ENCODE data around the gene GPC5. TPM values are rescaled to one million over a fixed set of nuclear protein-coding genes. Genes with fewer than 3 reads are reported as not detected.

The GPC5 gene
- total RNA-seq, 1 experiment from 2014 or later = 0.26 TPM

DNA sequence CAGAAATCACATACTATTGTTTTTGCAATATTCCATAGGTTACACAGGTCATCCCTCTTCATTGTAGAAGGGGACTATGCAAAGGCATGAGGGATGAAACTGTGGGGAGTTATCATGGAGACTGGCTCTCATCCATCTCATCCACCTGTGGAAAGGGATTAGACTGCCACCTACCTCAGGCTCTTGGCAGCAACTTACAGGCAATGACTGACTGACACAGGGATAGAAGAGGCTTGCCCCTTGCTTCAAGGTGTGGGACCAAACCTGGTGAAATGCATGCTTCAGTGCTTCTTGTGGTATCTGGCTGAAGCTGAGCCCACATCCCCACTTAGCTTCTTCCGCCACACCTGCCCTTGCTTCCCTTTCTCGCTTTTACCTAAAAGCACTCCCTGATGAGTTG lies 341.3 kb downstream of the GPC5 start:
- Histone ChIP-seq H3K36me3 (ENCODE audit: control insufficient read depth, insufficient read depth, low read length) (no peaks in the 10 kb centered on the region), H3K27me3 (ENCODE audit: control insufficient read depth, insufficient read depth, low read length) (no peaks in the 10 kb centered on the region), H3K4me3 (ENCODE audit: low read depth in 2 of 2, low read length in 2 of 2) (no peak overlapping the region), H3K27ac (ENCODE audit: low read length) (no peak overlapping the region), H3K9me3 (ENCODE audit: control insufficient read depth, insufficient read depth, low read depth, low read length) (no peaks in the 10 kb centered on the region), H3K4me1 (ENCODE audit: control insufficient read depth, insufficient read depth, low read length) (no peaks in the 10 kb centered on the region)
- TF ChIP-seq, protein P1, sequence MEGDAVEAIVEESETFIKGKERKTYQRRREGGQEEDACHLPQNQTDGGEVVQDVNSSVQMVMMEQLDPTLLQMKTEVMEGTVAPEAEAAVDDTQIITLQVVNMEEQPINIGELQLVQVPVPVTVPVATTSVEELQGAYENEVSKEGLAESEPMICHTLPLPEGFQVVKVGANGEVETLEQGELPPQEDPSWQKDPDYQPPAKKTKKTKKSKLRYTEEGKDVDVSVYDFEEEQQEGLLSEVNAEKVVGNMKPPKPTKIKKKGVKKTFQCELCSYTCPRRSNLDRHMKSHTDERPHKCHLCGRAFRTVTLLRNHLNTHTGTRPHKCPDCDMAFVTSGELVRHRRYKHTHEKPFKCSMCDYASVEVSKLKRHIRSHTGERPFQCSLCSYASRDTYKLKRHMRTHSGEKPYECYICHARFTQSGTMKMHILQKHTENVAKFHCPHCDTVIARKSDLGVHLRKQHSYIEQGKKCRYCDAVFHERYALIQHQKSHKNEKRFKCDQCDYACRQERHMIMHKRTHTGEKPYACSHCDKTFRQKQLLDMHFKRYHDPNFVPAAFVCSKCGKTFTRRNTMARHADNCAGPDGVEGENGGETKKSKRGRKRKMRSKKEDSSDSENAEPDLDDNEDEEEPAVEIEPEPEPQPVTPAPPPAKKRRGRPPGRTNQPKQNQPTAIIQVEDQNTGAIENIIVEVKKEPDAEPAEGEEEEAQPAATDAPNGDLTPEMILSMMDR (IDR thresholded peaks at IDR 0.05) = no peak
- TF ChIP-seq, protein P2, sequence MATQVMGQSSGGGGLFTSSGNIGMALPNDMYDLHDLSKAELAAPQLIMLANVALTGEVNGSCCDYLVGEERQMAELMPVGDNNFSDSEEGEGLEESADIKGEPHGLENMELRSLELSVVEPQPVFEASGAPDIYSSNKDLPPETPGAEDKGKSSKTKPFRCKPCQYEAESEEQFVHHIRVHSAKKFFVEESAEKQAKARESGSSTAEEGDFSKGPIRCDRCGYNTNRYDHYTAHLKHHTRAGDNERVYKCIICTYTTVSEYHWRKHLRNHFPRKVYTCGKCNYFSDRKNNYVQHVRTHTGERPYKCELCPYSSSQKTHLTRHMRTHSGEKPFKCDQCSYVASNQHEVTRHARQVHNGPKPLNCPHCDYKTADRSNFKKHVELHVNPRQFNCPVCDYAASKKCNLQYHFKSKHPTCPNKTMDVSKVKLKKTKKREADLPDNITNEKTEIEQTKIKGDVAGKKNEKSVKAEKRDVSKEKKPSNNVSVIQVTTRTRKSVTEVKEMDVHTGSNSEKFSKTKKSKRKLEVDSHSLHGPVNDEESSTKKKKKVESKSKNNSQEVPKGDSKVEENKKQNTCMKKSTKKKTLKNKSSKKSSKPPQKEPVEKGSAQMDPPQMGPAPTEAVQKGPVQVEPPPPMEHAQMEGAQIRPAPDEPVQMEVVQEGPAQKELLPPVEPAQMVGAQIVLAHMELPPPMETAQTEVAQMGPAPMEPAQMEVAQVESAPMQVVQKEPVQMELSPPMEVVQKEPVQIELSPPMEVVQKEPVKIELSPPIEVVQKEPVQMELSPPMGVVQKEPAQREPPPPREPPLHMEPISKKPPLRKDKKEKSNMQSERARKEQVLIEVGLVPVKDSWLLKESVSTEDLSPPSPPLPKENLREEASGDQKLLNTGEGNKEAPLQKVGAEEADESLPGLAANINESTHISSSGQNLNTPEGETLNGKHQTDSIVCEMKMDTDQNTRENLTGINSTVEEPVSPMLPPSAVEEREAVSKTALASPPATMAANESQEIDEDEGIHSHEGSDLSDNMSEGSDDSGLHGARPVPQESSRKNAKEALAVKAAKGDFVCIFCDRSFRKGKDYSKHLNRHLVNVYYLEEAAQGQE (IDR thresholded peaks at IDR 0.05; ENCODE audit: insufficient read depth in 1 of 2, low read depth in 2 of 2, low read length in 1 of 2) = no peak
- no peak for TF ChIP-seq POLR2AphosphoS5 (IDR thresholded peaks at IDR 0.05; ENCODE audit: low read depth, low read length)
- TF ChIP-seq SIN3A (IDR thresholded peaks at IDR 0.05; ENCODE audit: borderline replicate concordance, insufficient read depth, low read depth, low read length) = no peak
- TF ChIP-seq TCF7L2 (IDR thresholded peaks at IDR 0.05; ENCODE audit: low read depth, low read length) = no peak
- CTCF ChIA-PET = no interaction called here
- POLR2A ChIA-PET = no interaction called here
- DNase-seq (ENCODE audit: low read depth, low spot score) = no peak
- BruUV-seq (replicated peaks) = no TSS peak
- in situ Hi-C loops (cut with HindIII; ENCODE audit: low pct_unique_long_range_greater_than_20kb, low sequenced_read_pairs) = no loop called here
- intact Hi-C loops (cut with micrococcal nuclease; ENCODE audit: unreplicated experiment) = no loop called here
- ATAC-seq = no peak

DNA sequence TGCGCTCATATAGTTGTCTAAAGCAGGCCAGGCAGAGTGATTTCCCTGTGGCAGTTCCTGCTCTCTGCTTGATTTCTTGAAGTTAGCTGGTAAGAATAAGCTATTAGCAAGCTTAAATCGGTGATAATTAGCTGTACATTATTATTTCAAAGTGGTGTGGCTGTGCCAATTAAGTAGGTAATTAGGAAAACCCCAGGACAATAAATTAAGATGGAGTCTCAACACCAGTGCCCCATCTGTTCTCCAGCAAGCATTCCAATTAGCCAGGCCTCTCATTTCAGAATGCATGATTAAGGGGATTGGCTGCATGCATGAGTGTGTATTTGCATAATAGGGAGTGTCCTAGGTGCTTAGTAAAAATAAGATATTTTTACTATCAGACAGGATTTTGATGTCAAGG lies 342.3 kb downstream of the GPC5 start:
- no peak for ATAC-seq
- intact Hi-C loops (cut with micrococcal nuclease; ENCODE audit: unreplicated experiment) = no loop called here
- TF ChIP-seq, protein P2 (IDR thresholded peaks at IDR 0.05; ENCODE audit: insufficient read depth in 1 of 2, low read depth in 2 of 2, low read length in 1 of 2) = no peak
- TF ChIP-seq TCF7L2 (IDR thresholded peaks at IDR 0.05; ENCODE audit: low read depth, low read length) = no peak
- TF ChIP-seq SIN3A (IDR thresholded peaks at IDR 0.05; ENCODE audit: borderline replicate concordance, insufficient read depth, low read depth, low read length) = no peak
- no peak for TF ChIP-seq POLR2AphosphoS5 (IDR thresholded peaks at IDR 0.05; ENCODE audit: low read depth, low read length)
- TF ChIP-seq, protein P1 (IDR thresholded peaks at IDR 0.05) = no peak
- in situ Hi-C loops (cut with HindIII; ENCODE audit: low pct_unique_long_range_greater_than_20kb, low sequenced_read_pairs) = no loop called here
- DNase-seq (ENCODE audit: low read depth, low spot score) = no peak
- Histone ChIP-seq H3K36me3 (ENCODE audit: control insufficient read depth, insufficient read depth, low read length) (no peaks in the 10 kb centered on the region), H3K27me3 (ENCODE audit: control insufficient read depth, insufficient read depth, low read length) (no peaks in the 10 kb centered on the region), H3K4me1 (ENCODE audit: control insufficient read depth, insufficient read depth, low read length) (no peaks in the 10 kb centered on the region), H3K4me3 (ENCODE audit: low read depth in 2 of 2, low read length in 2 of 2) (no peak overlapping the region), H3K9me3 (ENCODE audit: control insufficient read depth, insufficient read depth, low read depth, low read length) (no peaks in the 10 kb centered on the region), H3K27ac (ENCODE audit: low read length) (no peak overlapping the region)
- ChIA-PET POLR2A (no interaction called here), CTCF (no interaction called here)
- BruUV-seq (replicated peaks) = no TSS peak
